Measurements from ENCODE around the gene CCDC91. TPM values are rescaled to one million over a fixed set of nuclear protein-coding genes. Genes with fewer than 3 reads are reported as not detected.

The CCDC91 gene
- total and polyA plus RNA-seq, 9 of the 15 experiments (the other 6 are each of a cell fraction or from before 2014, with no cell fraction given) = 10.1 to 31.1 (median 26.3) TPM

- peak; percentile 41 for TF ChIP-seq CTCFL (IDR thresholded peaks at IDR 0.05; ENCODE audit: borderline replicate concordance, insufficient read depth, low read depth, low read length, poor library complexity, severe bottlenecking)
- TF ChIP-seq ARID2 (IDR thresholded peaks at IDR 0.05) = peak; percentile 78; the same call in 1 of the 2 replicates
- TF ChIP-seq ZNF23 (CRISPR knock-in tag; IDR thresholded peaks at IDR 0.05) = no peak
- peak; percentile 90 to 94 for TF ChIP-seq RAD21 (CRISPR knock-in tag; conservative IDR thresholded peaks at IDR 0.05 in 1 of 2, IDR thresholded peaks at IDR 0.05 in 1 of 2)
- peak; percentile 70 to 80 (median 73) for TF ChIP-seq CTCF (IDR thresholded peaks at IDR 0.05 in 2 of 3, conservative IDR thresholded peaks at IDR 0.05 in 1 of 3; ENCODE audit: insufficient read depth in 2 of 3, low read depth in 1 of 3, low read length in 3 of 3)
- TF ChIP-seq SMARCC2 (IDR thresholded peaks at IDR 0.05; ENCODE audit: low read depth) = no peak
- TF ChIP-seq MYC (IDR thresholded peaks at IDR 0.05; ENCODE audit: low read depth, low read length) = 0 out of 2 replicates have a peak, but pooled peaks have one; percentile 17
- TF ChIP-seq MYC (CRISPR knock-in tag; IDR thresholded peaks at IDR 0.05; ENCODE audit: borderline replicate concordance, low read depth) = no peak
- TF ChIP-seq NFYB (IDR thresholded peaks at IDR 0.05; ENCODE audit: extremely low read depth, insufficient read length) = no peak
- peak; percentile 43; the same call in 1 of the 2 replicates for TF ChIP-seq ZNF592 (IDR thresholded peaks at IDR 0.05)
- TF ChIP-seq CHCHD3 (CRISPR knock-in tag; IDR thresholded peaks at IDR 0.05) = no peak
- TF ChIP-seq RCOR1 (IDR thresholded peaks at IDR 0.05; ENCODE audit: borderline replicate concordance in 1 of 2, low read depth in 2 of 2, low read length in 2 of 2) = peak in 1 of 2 experiments; percentile 45; a peak in 1 of 4 replicates
These were observed 17.7 kb upstream of the CCDC91 start (continued) for GRCh38 chr12:28172434-28173030.
